Neural crest cell (in vitro differentiated cells): ENCODE data around the gene ASZ1. TPM values are rescaled to one million over a fixed set of nuclear protein-coding genes. Genes with fewer than 3 reads are reported as not detected.

Experiments used
- DNase-seq: peaks from one replicate; pipeline ENCODE4 v3.0.0; 2021; ENCODE audit warnings: low read depth, mixed read lengths, low spot score
- H3K27ac Mint-ChIP-seq: one replicate; pipeline ENCODE4 v1.8.0; 2021; ENCODE audit warnings: mild to moderate bottlenecking, mixed read lengths; ENCODE audit not compliant: unreplicated experiment
- H3K27me3 Mint-ChIP-seq: 2 replicates; pipeline ENCODE4 v1.8.0; 2021; ENCODE audit warnings: low read depth, mild to moderate bottlenecking, mixed read lengths
- H3K36me3 Mint-ChIP-seq: 2 replicates; pipeline ENCODE4 v1.8.0; 2021; ENCODE audit warnings: low read depth, mild to moderate bottlenecking, mixed read lengths
- H3K4me1 Mint-ChIP-seq: 2 replicates; pipeline ENCODE4 v1.8.0; 2021; ENCODE audit warnings: mixed read lengths
- H3K4me3 Mint-ChIP-seq: one replicate; pipeline ENCODE4 v1.8.0; 2021; ENCODE audit warnings: mild to moderate bottlenecking, mixed read lengths
- H3K9me3 Mint-ChIP-seq: 2 replicates; pipeline ENCODE4 v1.8.0; 2021; ENCODE audit warnings: mixed read lengths
- CTCF ChIP-seq: fragments of 200-600 bp; sonication (generic); conservative IDR thresholded peaks from 2 replicates; pipeline ENCODE4 v1.5.0; 2021; ENCODE audit warnings: antibody characterized with exemption, mild to moderate bottlenecking
- total RNA-seq: library from RNA; stranded (reverse); gene quantifications from 2 replicates; pipeline ENCODE4 v1.2.1, GENCODE V29; 2021

The ASZ1 gene
- total RNA-seq, 1 donor from 2014 or later, result not detected

- Mint-ChIP-seq H3K4me1 (peaks cover 15% of the 10 kb centered on the region), H3K36me3 (peaks cover 15% of the 10 kb centered on the region), H3K4me3 (peak overlapping the region; percentile 93), H3K27me3 (peaks cover 86% of the 10 kb centered on the region), H3K9me3 (peaks cover 15% of the 10 kb centered on the region), H3K27ac (no peak overlapping the region)
- DNase-seq, result peak; percentile 18
- TF ChIP-seq CTCF, result no peak
Measured at GRCh38 chr7:117323851-117324711, 103.2 kb downstream of the ASZ1 start.

GRCh38 chr7:117323305-117323850, 103.9 kb downstream of the ASZ1 start:
- Mint-ChIP-seq H3K27me3 (peaks cover 88% of the 10 kb centered on the region), H3K4me3 (peak overlapping the region; percentile 93), H3K27ac (no peak overlapping the region), H3K36me3 (peaks cover 15% of the 10 kb centered on the region), H3K4me1 (peaks cover 15% of the 10 kb centered on the region), H3K9me3 (peaks cover 10% of the 10 kb centered on the region)
- DNase-seq, result no peak
- no peak for TF ChIP-seq CTCF

- H3K27me3 Mint-ChIP-seq, result peaks cover 94% of the 10 kb centered on the region
- TF ChIP-seq CTCF, result no peak
Measured at GRCh38 chr7:117322741-117323304, 104.5 kb downstream of the ASZ1 start, which contains the start of gene WNT2. WNT2 (minus strand) TSS chr7:117323058; CDS start chr7:117322989, 69 bp downstream.

GRCh38 chr7:117320523-117320922, 106.8 kb downstream of the ASZ1 start:
- Mint-ChIP-seq H3K27ac (no peak overlapping the region), H3K9me3 (no peaks in the 10 kb centered on the region), H3K36me3 (peaks cover 2% of the 10 kb centered on the region), H3K4me1 (peaks cover 15% of the 10 kb centered on the region), H3K27me3 (peaks cover 83% of the 10 kb centered on the region), H3K4me3 (peak overlapping the region; percentile 68)
- no peak for DNase-seq
- TF ChIP-seq CTCF, result no peak

More at GRCh38 chr7:117322741-117323304, 104.5 kb downstream of the ASZ1 start, which contains the start of gene WNT2:
- Mint-ChIP-seq H3K36me3 (peaks cover 15% of the 10 kb centered on the region), H3K27ac (no peak within 1 kb of the TSS), H3K9me3 (peaks cover 10% of the 10 kb centered on the region), H3K4me3 (peak within 1 kb of the TSS; percentile 93), H3K4me1 (peaks cover 15% of the 10 kb centered on the region)
- no peak for DNase-seq

GRCh38 chr7:117319181-117319580, 108.1 kb downstream of the ASZ1 start:
- Mint-ChIP-seq H3K36me3 (peaks cover 2% of the 10 kb centered on the region), H3K4me3 (no peak overlapping the region), H3K27me3 (peaks cover 70% of the 10 kb centered on the region), H3K4me1 (peaks cover 15% of the 10 kb centered on the region), H3K27ac (no peak overlapping the region), H3K9me3 (no peaks in the 10 kb centered on the region)
- DNase-seq, result no peak
- no peak for TF ChIP-seq CTCF
